Neural cell (in vitro differentiated cells): ENCODE measurements around the gene UPF1. TPM values are rescaled to one million over a fixed set of nuclear protein-coding genes. Genes with fewer than 3 reads are reported as not detected.

Experiments
- H2AFZ ChIP-seq: fragments of 200-600, 300-800 bp; sonication (generic), shearing (Covaris generic); 2 replicates; pipeline ENCODE4 v1.6.0; 2014; ENCODE audit warnings: low read depth, mild to moderate bottlenecking, antibody characterized with exemption, low read length, moderate library complexity
- H3F3A ChIP-seq: fragments of 200-600 bp; shearing (Covaris generic); 2 replicates; pipeline ENCODE4 v1.6.1; 2016; ENCODE audit warnings: mild to moderate bottlenecking, moderate library complexity, mixed read lengths, antibody characterized with exemption, low read length; ENCODE audit not compliant: insufficient read depth, poor library complexity, severe bottlenecking
- H3K27ac ChIP-seq: fragments of 200-600, 300-800 bp; sonication (generic), shearing (Covaris generic); 2 replicates; pipeline ENCODE4 v1.5.1; 2014; ENCODE audit warnings: mild to moderate bottlenecking, low read length, moderate library complexity
- H3K27me3 ChIP-seq: fragments of 300-800, 200-600 bp; sonication (generic), shearing (Covaris generic); 2 replicates; pipeline ENCODE4 v1.6.0; 2014; ENCODE audit warnings: mild to moderate bottlenecking, low read depth, low read length, moderate library complexity; ENCODE audit not compliant: insufficient read depth
- H3K36me3 ChIP-seq: fragments of 300-800, 200-600 bp; sonication (generic), shearing (Covaris generic); 2 replicates; pipeline ENCODE4 v1.5.1; 2014; ENCODE audit warnings: mild to moderate bottlenecking, antibody characterized with exemption, low read length, moderate library complexity; ENCODE audit not compliant: insufficient read depth
- H3K4me2 ChIP-seq: fragments of 300-800, 200-600 bp; sonication (generic), shearing (Covaris generic); 2 replicates; pipeline ENCODE4 v1.6.0; 2014; ENCODE audit warnings: mild to moderate bottlenecking, low read length
- H3K4me3 ChIP-seq: fragments of 300-800, 200-600 bp; sonication (generic), shearing (Covaris generic); 2 replicates; pipeline ENCODE4 v1.5.1; 2014; ENCODE audit warnings: mild to moderate bottlenecking, low read length, moderate library complexity
- H3K79me2 ChIP-seq: fragments of 200-600 bp; shearing (Covaris generic); replicated peaks from 2 replicates; pipeline ENCODE4 v1.6.0; 2014; ENCODE audit warnings: mild to moderate bottlenecking, low read length, moderate library complexity; ENCODE audit not compliant: insufficient read depth
- H3K9ac ChIP-seq: fragments of 300-800, 200-600 bp; sonication (generic), shearing (Covaris generic); 2 replicates; pipeline ENCODE4 v1.6.1; 2016; ENCODE audit warnings: mild to moderate bottlenecking, low read length, mixed read lengths
- H3K9me2 ChIP-seq: fragments of 200-600 bp; shearing (Covaris generic); 2 replicates; pipeline ENCODE4 v1.6.1; 2016; ENCODE audit warnings: mild to moderate bottlenecking, low read length, mixed read lengths; ENCODE audit not compliant: insufficient read depth
- H3K9me3 ChIP-seq: fragments of 200-600, 300-800 bp; sonication (generic), shearing (Covaris generic); 2 replicates; pipeline ENCODE4 v1.6.1; 2016; ENCODE audit warnings: mild to moderate bottlenecking, mixed run types, low read length, moderate library complexity, mixed read lengths
- H4K20me1 ChIP-seq: fragments of 200-600 bp; shearing (Covaris generic); 2 replicates; pipeline ENCODE4 v1.6.1; 2016; ENCODE audit warnings: mild to moderate bottlenecking, mixed run types; ENCODE audit not compliant: insufficient read depth
- EP300 ChIP-seq: fragments of 450-650 bp; conservative IDR thresholded peaks from 2 replicates; pipeline ENCODE4 v1.6.1; 2014; ENCODE audit warnings: antibody characterized with exemption, mild to moderate bottlenecking, moderate library complexity; ENCODE audit not compliant: poor library complexity, severe bottlenecking
- EZH2 ChIP-seq: fragments of 200-600, 300-800 bp; shearing (Covaris generic), sonication (generic); IDR thresholded peaks from 2 replicates; pipeline ENCODE4 v1.6.1; 2014; ENCODE audit warnings: antibody characterized with exemption, low read length, borderline replicate concordance, mild to moderate bottlenecking; ENCODE audit not compliant: insufficient read depth, poor library complexity, severe bottlenecking
- MXI1 ChIP-seq: fragments of 450-650 bp; conservative IDR thresholded peaks from 2 replicates; pipeline ENCODE4 v1.6.1; 2014; ENCODE audit warnings: antibody characterized with exemption, mild to moderate bottlenecking; ENCODE audit not compliant: poor library complexity, severe bottlenecking
- POLR2AphosphoS5 ChIP-seq: IDR thresholded peaks from 2 replicates; pipeline ENCODE4 v1.6.1; 2012
- RAD21 ChIP-seq: fragments of 450-650 bp; conservative IDR thresholded peaks from 2 replicates; pipeline ENCODE4 v1.6.1; 2014; ENCODE audit warnings: antibody characterized with exemption, mild to moderate bottlenecking, moderate library complexity
- SMC3 ChIP-seq: fragments of 450-650 bp; conservative IDR thresholded peaks from 2 replicates; pipeline ENCODE4 v1.6.1; 2014; ENCODE audit warnings: antibody characterized with exemption, mild to moderate bottlenecking, moderate library complexity; ENCODE audit not compliant: poor library complexity
- TAF1 ChIP-seq: IDR thresholded peaks from 2 replicates; pipeline ENCODE4 v1.6.1; 2012; ENCODE audit warnings: low read depth
- polyA minus RNA-seq: library from RNA; depleted of rRNA, polyadenylated mRNA; stranded (reverse); fragments of >200 nt; gene quantifications from 2 replicates; pipeline ENCODE4 v1.2.3, GENCODE V29; 2014
- polyA plus RNA-seq: library from polyadenylated mRNA; depleted of rRNA; stranded (reverse); fragments of >200 nt; gene quantifications from 2 replicates; pipeline ENCODE4 v1.2.3, GENCODE V29; 2014
- TF ChIP-seq, protein P1 (sequence below): IDR thresholded peaks from 2 replicates; pipeline ENCODE4 v1.6.1; 2012; ENCODE audit warnings: borderline replicate concordance
- TF ChIP-seq, protein P2 (sequence below): fragments of 450-650 bp; IDR thresholded peaks from 2 replicates; pipeline ENCODE4 v1.5.1; 2014; ENCODE audit warnings: antibody characterized with exemption, mild to moderate bottlenecking, moderate library complexity; ENCODE audit not compliant: poor library complexity, severe bottlenecking

Gene UPF1
- polyA plus RNA-seq (39.3 and 44.8 TPM in 2 replicates), polyA minus RNA-seq (66.8 and 67.9 TPM in 2 replicates)

DNA sequence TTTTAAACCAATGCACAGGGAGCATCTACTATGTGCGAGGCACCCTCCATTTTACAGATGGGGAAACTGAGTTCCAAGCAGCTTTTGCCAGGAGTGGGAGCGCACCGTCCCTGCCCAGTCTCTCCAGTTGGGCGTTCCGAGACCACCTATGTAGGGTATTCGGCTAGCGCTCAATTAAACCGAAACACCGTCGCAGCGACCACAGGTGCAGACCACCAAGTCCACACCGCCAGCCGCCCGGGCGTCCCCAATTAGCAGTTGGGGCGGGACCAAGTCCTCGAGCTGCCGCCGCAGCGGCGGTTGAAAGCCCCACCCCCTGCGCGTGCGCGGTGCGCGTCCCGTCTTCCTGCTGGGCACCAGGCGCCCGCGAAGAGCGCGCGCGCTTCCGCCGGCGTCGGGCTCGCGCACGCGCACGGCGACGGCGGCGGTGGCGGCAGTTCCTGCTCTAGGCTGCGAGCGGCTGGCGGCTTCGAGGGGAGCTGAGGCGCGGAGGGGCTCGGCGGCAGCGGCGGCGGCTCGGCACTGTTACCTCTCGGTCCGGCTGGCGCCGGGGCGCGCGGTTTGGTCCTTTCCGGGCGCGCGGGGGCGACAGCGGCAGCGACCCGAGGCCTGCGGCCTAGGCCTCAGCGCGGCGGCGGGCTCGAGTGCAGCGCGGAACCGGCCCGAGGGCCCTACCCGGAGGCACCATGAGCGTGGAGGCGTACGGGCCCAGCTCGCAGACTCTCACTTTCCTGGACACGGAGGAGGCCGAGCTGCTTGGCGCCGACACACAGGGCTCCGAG, at the start of gene UPF1:
Gene UPF1 (plus strand): TSS at position 436 of the 782 bp plus-strand sequence. CDS start 251 bp downstream, at position 687.
- H3K27me3 ChIP-seq, result no peaks in the 10 kb centered on the region
- H3K9me2 ChIP-seq, result no peaks in the 10 kb centered on the region
- H4K20me1 ChIP-seq, result peaks cover 22% of the 10 kb centered on the region
- no peak within 1 kb of the TSS for H3K27ac ChIP-seq
- peak within 1 kb of the TSS; percentile 34 for H2AFZ ChIP-seq
- H3K36me3 ChIP-seq, result no peaks in the 10 kb centered on the region
- no peaks in the 10 kb centered on the region for H3F3A ChIP-seq
- H3K4me3 ChIP-seq, result peak within 1 kb of the TSS; percentile 90
- peak within 1 kb of the TSS; percentile 83 for H3K9ac ChIP-seq
- TF ChIP-seq EP300 (peak; percentile 48), POLR2AphosphoS5 (peak; percentile 94), RAD21 (peak; percentile 46), MXI1 (peak; percentile 76), EZH2 (no peak), TAF1 (no peak), SMC3 (peak; percentile 61)
- TF ChIP-seq, protein P1, sequence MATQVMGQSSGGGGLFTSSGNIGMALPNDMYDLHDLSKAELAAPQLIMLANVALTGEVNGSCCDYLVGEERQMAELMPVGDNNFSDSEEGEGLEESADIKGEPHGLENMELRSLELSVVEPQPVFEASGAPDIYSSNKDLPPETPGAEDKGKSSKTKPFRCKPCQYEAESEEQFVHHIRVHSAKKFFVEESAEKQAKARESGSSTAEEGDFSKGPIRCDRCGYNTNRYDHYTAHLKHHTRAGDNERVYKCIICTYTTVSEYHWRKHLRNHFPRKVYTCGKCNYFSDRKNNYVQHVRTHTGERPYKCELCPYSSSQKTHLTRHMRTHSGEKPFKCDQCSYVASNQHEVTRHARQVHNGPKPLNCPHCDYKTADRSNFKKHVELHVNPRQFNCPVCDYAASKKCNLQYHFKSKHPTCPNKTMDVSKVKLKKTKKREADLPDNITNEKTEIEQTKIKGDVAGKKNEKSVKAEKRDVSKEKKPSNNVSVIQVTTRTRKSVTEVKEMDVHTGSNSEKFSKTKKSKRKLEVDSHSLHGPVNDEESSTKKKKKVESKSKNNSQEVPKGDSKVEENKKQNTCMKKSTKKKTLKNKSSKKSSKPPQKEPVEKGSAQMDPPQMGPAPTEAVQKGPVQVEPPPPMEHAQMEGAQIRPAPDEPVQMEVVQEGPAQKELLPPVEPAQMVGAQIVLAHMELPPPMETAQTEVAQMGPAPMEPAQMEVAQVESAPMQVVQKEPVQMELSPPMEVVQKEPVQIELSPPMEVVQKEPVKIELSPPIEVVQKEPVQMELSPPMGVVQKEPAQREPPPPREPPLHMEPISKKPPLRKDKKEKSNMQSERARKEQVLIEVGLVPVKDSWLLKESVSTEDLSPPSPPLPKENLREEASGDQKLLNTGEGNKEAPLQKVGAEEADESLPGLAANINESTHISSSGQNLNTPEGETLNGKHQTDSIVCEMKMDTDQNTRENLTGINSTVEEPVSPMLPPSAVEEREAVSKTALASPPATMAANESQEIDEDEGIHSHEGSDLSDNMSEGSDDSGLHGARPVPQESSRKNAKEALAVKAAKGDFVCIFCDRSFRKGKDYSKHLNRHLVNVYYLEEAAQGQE, result peak; percentile 44
- TF ChIP-seq, protein P2, sequence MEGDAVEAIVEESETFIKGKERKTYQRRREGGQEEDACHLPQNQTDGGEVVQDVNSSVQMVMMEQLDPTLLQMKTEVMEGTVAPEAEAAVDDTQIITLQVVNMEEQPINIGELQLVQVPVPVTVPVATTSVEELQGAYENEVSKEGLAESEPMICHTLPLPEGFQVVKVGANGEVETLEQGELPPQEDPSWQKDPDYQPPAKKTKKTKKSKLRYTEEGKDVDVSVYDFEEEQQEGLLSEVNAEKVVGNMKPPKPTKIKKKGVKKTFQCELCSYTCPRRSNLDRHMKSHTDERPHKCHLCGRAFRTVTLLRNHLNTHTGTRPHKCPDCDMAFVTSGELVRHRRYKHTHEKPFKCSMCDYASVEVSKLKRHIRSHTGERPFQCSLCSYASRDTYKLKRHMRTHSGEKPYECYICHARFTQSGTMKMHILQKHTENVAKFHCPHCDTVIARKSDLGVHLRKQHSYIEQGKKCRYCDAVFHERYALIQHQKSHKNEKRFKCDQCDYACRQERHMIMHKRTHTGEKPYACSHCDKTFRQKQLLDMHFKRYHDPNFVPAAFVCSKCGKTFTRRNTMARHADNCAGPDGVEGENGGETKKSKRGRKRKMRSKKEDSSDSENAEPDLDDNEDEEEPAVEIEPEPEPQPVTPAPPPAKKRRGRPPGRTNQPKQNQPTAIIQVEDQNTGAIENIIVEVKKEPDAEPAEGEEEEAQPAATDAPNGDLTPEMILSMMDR, result peak; percentile 45
- H3K4me2 ChIP-seq, result peak within 1 kb of the TSS; percentile 50
- peaks cover 39% of the 10 kb centered on the region for H3K79me2 ChIP-seq
- H3K9me3 ChIP-seq, result no peaks in the 10 kb centered on the region

DNA sequence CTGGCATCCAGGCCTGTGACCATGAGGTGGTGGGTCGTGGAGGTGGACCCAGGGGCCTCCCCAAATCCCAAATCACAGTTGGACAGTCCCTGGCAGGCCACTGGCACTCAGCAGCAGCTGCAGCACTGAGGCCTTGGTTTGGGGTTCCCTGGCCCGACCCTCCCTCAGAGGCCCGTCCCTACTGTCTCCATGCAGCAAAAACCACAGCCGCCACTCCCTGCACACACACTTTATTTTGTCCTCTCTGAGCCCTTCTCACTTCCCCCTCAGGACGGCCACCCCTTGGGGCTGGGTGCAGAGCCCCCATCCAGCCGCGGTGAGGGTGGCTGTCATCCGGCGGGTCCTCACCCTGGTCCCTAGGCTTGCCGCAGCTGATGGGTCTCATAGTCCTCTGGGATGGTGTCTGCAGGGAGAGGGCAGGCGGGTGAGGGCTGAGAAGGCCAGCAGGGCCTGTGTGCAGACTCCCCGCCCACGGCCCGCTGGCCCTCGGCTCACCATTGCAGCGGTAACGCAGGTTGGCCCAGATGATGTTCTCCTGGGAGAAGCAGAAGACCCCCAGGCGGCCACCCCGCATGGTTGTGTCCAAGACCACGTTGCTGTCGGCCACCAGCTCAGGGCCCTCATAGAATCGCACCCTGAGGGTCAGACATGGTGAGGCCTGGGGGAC, 49.1 kb upstream of the UPF1 start:
- Histone ChIP-seq H3K9me3 (peaks cover 4% of the 10 kb centered on the region), H3K27me3 (peaks cover 32% of the 10 kb centered on the region), H3K36me3 (no peaks in the 10 kb centered on the region)

More for the DNA sequence above, 49.1 kb upstream of the UPF1 start:
- Histone ChIP-seq H3K4me2 (no peak overlapping the region), H3K27ac (no peak overlapping the region), H2AFZ (no peak overlapping the region), H3K79me2 (no peaks in the 10 kb centered on the region), H4K20me1 (no peaks in the 10 kb centered on the region), H3K4me3 (no peak overlapping the region), H3K9me2 (no peaks in the 10 kb centered on the region), H3K9ac (no peak overlapping the region), H3F3A (no peaks in the 10 kb centered on the region)
- no peak for TF ChIP-seq MXI1
- no peak for TF ChIP-seq EZH2
- TF ChIP-seq TAF1, result no peak
- TF ChIP-seq, protein P2, result no peak
- TF ChIP-seq EP300, result no peak
